GM19238 (cell line): Measurements from ENCODE around the gene EPHB1.
"Not testable (repeated sequence)": the region's sequence is repeated elsewhere in the genome, so short reads cannot be mapped to it uniquely, and the experiment has no call there.

Experiments used
- DNase-seq: peaks from one replicate; pipeline ENCODE4 v3.0.0; 2011; ENCODE audit warnings: low spot score; ENCODE audit not compliant: insufficient read length

The EPHB1 gene

DNA sequence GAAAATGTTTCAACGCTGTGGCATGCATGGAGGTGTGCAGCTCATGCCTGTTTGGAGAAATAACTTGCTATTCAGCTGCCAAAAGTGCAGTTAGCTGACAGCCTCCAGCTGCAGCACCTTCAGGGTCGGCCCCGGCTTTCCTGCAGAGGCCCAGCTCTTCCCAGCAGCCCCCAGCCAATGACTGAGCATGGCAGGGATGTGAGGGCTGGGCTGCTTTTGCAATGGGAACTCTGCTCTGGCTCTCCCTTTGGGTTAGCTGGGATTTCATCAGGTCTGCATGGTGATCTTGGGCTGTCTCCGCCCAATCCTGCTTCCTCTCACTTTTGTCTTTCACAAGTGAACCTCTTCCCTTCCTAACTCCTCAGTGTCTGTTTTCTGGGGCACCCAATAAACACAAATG is 396.6 kb downstream of the EPHB1 start:
- no peak for DNase-seq

DNA sequence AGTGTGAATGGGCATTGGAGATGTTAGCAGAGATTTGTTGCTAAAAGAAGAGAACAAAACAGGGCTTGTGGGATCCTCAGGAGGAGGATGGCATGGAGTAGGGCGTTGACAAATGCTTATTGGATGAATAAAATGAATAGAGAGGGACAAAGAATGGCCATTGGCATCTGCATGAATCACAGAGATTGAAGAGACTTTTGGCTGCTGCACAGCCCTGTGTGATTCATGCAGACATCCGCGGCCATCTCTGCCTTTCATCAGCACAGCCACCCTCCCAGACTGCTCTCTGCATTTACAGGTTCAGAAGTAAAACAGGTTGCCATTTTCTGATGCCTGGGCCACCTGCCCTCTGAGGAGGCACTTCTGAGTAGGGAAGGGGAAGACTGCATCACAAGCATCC is 397.9 kb downstream of the EPHB1 start:
- DNase-seq = no peak

DNA sequence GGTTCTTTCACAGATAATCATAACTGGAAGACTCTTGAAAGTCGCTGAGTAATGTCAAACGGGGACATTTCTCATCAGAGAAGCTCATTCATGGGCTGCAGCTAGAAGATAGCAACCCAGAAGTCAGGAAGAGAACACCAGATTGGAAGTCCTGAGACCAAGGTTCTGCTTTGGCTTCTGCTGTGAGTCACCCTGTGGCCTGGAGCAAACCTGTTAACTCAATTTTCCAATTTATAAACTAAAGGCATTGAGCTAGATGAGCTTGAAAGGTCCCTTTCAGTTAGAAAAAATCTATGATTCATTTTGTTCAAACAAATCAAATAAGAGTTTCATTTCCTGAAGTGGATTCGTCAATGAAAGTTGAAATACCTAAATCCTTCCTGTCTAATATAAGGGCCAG is 402.2 kb downstream of the EPHB1 start:
- no peak for DNase-seq

DNA sequence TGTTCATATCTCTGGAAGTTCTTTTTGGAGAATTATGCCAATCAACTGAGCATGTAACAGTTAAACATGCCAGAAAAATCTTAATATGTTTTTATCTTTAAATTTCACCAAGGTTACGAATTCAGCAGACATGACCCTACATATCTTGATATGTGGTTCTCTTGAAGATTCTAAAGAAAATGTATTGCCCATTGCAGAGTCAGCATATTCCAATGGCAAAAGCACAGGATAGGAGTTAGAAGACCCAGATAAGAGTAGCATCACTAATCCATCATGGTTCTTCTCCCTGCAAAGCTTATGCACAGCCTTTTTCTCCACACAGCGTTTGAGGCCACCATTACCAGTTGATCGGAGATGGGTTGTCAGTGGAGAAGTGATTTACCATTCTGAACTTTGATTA is 402.8 kb downstream of the EPHB1 start:
- no peak for DNase-seq

DNA sequence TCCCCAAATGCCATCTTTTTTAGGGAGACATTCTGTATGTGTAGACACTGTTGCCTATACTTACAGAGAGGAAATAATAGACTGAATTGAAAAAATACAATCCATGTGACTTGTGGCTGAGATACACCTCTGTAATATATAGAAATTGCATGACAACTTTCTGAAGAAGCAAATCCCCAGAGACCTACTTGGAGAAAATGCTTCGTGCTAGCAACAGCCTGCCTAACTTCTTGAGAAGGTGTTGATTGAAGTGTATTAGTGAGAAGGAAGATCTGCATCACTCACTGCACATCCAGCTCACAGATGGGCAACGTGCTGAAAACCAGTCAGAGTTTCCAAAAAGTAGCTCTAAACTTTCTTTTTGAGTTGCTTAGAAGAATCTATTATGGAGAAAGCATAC is 404.1 kb downstream of the EPHB1 start:
- no peak for DNase-seq

DNA sequence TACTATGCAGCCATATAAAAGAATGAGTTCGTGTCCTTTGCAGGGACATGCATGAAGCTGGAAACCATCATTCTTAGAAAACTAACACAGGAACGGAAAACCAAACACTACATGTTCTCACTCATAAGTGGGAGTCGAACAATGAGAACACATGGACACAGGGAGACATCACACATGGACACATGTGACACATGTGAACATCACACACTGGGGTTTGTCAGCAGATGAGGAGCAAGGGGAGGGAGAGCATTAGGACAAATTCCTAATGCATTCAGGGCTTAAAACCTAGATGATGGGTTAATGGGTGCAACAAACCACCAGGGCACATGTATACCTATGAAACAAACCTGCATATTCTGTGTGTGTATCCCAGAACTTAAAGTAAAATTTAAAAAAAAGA is 408.0 kb downstream of the EPHB1 start:
- DNase-seq = no peak

DNA sequence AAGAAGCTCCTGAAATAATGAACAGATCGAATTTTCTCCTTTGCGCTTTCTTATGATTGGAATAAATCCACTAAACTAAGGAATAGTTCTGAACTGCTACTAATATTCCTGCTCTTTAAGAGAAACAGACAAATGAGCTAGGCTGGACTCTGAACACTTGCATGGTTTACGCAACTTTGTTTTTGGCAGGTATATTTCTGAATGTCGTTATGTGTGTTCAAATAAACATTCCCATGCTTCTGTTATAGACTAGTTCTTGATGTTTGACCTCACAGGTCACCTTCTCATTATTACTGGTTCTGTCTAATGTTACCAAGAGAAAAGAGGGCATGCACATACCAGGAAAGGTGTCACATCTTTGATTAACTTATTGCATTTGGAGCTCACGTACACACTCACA is 418.2 kb downstream of the EPHB1 start:
- no peak for DNase-seq

DNA sequence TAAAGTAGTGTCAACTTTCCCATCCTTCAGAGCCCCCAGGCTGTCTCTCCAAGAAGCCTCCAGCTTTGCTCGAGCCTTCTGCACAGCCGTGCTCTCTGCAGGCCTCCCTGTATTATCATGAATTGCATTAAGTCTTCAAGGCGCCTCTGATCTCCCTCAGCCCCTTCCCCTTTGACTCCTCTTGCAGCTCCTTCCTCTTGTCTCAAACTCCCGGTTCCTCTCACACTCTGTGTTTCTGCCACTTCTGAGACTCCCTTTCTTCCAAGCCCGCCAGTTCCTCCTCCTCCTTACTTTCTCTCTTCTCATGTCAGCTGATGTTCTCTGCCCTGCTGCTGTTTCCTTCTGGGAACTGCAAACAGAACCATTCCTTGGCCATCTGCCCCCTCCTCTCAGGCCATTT is 418.8 kb downstream of the EPHB1 start:
- DNase-seq = no peak

DNA sequence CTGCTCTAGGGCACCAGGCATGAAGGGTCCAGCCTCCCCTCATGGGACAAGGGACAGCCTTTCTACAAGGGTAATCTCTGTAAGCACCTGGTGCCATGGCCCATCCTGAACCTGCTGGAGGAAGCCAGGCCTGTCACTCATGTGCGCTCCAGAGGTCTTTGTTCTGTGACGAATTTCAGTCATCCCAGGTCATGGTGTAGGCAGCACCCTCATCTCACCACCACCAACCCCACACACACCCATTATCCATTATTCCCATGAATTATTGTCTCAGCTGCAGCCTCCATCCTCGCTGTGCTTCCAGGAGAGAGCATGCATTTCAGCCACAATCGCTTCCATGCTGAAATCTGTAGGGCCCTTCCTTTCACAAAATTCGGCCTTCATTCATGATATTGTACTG is 419.3 kb downstream of the EPHB1 start:
- DNase-seq = no peak

DNA sequence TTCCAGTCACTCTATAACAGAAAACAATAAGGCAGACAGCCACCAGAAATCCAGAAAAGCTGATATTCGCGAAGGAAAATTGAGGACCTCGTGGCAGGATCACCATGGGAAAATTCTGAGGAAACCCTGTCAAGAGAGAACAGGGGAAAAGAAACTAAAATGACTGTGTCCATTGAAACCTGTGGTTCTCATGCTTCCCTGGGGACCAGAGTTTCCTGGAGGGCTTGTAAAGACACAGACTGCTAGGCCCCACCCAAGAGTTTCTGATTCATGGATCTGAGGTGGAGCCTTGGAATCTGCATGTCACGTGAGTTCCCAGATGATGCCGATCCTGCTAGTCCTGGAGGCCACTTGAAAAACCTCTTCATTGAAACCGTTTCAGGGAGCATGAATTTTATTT is 420.5 kb downstream of the EPHB1 start:
- DNase-seq = no peak

DNA sequence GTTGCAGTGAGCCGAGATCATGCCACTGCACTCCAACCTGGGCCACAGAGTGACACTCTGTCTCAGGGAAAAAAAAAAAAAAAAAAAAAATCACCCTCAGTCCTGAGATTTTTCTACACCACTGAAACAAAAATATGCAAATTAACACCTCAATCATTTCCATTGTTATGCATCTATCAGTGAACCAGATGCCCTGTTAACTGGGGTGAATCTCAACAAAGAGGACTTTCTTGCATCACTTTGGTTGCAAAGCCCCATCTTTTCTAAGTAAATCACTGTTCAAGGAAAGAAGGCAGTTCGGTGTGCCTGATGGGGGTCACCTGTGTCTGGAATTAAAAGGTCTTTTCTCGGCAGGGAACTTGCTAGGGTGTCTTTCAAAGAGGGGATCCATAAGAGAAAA is 421.6 kb downstream of the EPHB1 start:
- DNase-seq = no peak

DNA sequence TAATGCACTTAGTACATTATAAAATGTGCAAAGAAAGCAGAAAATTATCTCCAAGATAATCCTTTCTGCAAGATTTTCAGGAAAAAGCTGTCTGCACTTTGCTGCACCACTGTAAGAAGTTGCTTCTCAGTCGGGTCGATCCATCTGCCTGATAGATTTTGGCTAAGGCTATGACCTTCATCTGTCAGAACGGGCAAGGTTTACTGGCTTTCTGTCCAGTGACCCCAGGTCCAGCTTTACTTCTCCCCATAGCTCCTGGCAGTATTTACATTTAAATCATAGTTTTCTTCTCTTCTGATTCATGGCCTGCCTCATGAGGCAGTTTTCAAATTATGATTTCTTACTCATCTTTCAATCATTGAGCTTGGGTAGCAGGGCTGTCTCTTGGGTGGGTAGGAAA is 422.7 kb downstream of the EPHB1 start:
- no peak for DNase-seq

DNA sequence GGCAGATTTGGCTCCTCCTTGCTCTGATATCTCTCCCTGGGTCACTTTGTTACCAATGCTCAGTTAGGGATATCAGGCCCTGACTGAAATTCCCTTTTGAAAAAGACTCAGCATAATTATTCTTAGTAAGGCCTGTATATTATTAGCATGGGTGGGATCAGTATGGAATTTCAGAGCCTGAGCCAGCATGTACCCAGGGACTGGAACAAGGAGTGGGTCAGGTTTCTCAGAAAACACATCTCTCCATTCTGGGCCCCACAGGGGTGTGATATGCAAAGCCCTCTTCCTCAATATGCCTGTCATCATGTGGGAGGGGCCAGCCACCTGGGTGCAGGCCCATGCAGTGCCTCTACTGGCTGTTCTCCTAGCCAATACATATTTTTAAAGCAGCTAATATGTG is 423.2 kb downstream of the EPHB1 start:
- no peak for DNase-seq

DNA sequence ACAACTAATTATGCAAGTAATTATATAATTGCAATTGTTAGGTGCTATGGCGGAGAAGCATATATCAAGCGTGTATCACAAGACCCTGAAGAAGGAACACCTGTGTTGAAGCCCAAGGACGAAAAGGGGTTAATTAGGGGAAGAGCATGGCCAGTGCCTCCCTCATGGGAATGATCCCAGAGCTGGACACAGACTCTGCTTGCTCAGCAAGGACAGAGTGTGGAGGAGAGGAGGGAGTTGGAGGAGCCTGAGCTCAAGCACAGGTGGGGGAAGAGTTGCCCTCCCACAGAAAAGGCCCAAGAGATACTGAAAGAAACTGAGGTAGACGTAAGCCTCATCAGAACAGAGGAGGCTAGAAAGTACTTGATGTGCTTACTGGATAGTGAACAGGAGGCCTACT is 423.7 kb downstream of the EPHB1 start:
- DNase-seq = no peak

DNA sequence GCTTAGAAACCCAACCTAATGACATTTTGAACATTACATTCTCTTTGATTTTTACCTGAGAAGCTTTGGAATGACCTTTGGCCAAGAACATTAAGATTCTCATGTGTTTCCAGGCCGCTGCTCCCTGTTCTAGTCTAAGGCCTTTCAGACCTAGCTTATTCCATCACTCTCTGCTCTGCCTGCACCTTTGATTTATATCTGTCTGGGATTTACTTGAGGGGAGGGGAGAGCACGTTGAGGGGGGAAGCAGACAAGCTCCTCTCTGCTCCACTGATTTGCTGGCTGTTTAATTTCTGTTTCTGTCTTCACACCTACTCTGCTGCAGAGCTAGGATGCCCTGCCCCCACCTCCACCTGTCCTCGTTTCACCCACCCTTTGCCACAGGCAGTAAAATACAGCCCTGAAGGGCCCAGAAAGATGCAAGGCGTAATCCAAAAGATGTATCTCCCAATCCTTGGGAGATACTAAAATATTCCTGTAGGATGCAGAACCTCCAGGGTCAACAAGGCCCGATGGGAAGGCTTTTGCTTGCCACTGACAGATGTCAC is 429.8 kb downstream of the EPHB1 start:
- DNase-seq = no peak

DNA sequence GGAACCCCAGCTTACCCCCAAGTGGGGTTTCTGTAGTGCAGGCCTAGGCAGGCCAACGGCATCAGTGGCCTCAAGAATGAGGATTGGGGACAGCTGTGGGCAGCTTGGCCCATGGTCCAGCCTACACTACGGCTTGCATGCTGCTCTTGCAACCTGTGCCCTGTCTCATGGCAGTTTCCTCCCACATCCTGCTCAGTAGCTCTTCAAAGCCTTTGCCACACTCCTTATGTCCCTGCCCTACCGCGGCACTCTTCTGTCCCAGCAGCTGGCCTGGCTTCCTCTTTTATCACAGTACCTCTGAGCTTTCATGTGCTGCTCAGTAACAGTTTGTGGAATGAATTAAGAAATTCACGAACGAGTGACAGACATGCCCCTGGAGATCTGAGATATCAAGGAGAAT is 431.0 kb downstream of the EPHB1 start:
- DNase-seq = no peak

DNA sequence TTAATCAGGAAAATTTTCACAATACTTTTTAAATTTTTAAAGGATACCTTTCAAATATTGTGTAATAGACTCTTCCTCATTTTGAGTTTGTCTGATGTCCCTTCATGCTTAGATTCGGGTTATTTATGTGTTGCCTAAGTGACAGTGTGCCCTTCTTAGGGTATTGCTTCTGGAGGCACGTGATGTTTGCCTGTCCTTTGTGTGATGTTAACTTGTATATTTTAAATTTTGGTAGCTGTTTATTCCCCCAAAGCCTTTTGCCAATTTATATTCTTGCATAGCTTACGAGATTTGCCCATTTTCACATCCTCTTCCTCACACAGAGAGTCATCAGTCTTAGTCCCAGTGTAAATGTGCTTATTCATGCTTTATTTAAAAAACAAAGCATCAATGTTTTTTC is 433.1 kb downstream of the EPHB1 start:
- no peak for DNase-seq

DNA sequence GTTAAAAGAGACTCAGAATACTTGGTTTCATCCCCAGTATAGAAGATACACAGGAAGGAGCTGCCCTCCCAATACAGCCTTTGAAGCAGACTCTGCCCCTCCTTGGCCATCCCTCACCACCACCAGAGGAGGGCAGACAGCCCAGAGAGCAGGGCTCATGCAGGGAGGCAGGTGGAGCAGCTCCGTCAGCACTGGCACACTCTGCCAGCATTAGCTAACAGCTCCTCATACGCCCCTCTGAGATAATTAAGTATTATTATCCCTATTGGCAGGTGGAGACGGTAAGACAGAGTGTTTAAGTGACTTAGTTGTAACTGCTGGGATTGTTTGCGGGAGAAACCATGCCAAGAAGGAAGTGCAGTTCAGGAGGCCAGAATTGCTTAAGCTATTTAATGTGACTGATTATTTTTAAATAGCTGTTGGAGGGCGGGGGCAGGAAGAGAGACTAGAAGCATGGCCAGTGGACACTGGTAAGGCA is 434.0 kb downstream of the EPHB1 start:
- DNase-seq = no peak

DNA sequence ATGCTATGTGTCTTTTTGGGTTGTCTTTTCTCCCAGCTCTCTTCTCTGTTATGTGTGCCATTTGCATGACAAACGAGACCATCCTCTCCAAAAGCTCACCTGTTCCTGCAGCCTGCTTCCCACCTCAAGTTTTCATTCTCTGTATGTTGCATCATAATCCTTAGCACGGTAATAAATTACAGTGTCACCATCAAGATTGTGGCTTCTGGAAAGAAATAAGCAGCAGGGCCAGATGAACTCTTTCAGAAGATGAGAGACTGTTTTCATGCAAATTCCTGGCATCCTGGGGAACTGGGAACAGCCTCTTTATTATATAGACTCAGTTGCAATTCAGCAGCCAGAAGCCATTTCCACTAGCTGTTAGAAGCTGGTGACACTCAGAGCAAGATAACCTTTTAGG is 436.7 kb downstream of the EPHB1 start:
- no peak for DNase-seq

DNA sequence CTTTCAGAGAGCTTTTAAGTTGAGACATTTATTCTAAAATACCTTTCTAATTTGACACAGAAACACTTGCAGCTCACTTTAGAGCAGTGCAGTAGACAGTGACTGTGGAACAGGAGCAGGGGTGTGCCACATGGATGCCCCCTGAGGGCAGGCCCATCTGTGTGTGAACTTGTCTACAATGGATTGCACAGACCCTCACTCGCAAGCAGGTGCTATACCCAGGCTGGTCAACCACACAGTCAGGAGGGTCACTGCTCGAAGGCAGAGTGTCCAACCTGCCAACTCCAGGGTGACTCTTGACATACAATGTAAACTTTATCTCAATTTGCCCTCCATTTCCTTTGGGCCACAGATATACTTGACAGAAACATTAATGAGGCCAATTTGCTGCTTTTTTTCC is 437.2 kb downstream of the EPHB1 start:
- DNase-seq = no peak

DNA sequence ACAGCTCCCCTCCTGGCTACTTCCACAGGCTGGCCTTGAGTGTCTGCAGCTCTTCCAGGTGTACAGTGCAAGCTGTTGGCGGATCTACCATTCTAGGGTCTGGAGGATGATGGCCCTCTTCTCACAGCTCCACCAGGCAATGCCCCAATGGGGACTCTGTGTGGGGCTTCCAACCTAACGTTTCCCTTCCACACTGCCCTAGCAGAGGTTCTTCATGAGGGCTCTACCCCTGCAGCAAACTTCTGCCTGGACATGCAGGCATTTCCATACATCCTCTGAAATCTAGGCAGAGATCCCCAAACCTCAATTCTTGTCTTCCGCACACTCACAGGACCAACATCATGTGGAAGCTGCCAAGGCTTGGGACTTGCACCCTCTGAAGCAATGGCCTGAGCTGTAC is 438.4 kb downstream of the EPHB1 start:
- not testable (repeated sequence) for DNase-seq

DNA sequence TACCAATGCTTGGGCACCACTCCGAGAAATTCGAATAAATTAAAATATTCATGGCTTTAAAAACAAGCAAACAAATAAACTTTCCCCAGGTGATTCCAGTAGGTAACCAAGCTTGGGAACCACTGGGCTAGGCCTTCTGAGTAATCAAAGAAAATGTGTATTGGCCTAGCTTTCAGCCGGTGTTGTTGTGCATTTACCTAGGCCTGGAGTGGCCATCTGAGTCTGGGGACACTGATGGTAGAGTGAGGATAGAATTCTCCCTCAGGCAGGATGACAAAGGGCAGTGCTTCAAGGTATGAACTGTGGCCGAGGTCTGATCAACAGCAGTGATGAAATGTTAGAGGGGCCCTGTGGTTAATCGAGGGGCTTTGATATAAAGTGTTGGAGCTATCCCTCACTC is 440.5 kb downstream of the EPHB1 start:
- no peak for DNase-seq

DNA sequence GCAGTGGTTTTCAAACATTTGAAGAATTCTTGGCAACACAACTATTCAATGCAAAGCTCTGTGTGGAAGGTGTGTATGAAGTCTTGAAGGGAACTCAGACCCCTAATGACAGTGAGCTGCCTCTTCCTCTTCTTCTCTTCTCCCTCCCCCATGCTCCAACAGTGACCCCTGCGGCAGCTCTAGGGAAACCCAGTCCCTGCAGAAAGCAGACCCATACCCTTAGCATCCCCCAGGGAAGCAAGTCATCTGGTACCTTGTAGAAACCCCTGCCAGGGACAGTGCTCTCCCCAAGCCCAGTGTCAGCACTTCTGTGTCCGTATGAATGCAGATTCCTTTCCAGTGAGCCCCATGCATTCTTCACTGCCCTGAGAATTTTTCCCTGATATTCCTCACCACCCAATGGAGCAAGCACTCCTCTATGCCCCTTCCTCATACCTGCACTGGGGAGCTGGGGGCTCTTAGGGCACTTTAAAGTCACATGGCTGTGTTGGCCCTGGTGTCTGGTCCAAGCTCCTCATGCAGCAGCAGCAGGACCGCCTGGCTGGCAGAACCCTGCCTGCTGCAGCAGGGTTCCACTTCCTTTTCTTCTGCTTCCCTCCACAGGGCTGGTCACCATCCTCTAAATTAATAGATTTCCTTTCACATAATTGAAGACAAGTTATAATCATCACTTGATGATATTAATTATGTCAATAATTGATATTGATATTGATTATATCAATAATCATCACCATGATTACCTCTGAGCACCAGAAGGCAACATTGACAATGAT is 442.5 kb downstream of the EPHB1 start:
- no peak for DNase-seq
